LHCN-M2 (cell line): ENCODE measurements around the gene SCAF1. TPM values are rescaled to one million over a fixed set of nuclear protein-coding genes. Genes with fewer than 3 reads are reported as not detected.

Source experiments
- DNase-seq: peaks from one replicate; pipeline ENCODE4 v3.0.0-alpha.2; 2012; ENCODE audit warnings: low read depth
- total RNA-seq: library from RNA; depleted of rRNA; stranded (reverse); fragments of >200 nt; gene quantifications from 2 replicates; pipeline ENCODE4 v1.2.3, GENCODE V29; 2014

Gene SCAF1
- total RNA-seq, 1 experiment from 2014 or later: 23.9 TPM

DNA sequence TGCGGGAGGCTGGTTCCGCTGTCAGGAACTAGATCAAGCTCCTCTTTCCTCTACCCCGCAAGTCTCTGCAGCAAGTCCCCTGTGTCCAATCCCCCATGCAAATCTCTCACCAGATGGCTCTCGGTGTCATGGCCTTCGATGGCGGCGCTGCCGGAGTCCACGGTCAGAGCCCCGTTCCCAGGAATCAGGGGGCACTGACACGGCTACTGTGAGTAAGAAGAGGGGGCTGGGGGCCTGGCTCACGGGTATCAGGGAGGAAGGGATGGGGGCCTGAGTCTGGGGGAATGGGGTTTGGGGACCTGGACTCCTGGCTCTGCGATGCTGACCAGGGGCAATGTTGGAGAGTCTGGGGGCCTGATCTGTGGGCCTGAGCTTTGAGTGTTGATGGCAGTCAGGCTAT, 4.0 kb downstream of the SCAF1 start:
- no peak for DNase-seq

DNA sequence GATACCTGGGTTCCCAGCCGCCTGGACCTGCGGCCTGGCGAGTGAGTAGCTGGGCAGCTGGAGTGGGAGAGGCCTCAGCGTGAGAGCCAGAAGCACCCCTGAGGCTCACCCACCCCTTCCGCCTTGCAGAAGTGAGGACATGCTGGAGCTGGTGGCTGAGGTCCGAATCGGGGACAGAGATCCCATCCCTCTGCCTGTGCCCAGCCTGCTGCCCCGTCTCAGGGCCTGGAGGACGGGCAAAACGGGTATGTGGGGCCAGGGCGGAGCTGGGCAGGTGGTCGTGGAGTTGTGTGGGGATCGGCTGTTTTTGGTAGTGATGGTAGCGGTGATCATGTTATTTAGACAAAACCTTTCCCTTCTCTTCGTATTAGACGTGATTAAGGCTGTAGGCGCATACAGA, 4.6 kb downstream of the SCAF1 start:
- no peak for DNase-seq

DNA sequence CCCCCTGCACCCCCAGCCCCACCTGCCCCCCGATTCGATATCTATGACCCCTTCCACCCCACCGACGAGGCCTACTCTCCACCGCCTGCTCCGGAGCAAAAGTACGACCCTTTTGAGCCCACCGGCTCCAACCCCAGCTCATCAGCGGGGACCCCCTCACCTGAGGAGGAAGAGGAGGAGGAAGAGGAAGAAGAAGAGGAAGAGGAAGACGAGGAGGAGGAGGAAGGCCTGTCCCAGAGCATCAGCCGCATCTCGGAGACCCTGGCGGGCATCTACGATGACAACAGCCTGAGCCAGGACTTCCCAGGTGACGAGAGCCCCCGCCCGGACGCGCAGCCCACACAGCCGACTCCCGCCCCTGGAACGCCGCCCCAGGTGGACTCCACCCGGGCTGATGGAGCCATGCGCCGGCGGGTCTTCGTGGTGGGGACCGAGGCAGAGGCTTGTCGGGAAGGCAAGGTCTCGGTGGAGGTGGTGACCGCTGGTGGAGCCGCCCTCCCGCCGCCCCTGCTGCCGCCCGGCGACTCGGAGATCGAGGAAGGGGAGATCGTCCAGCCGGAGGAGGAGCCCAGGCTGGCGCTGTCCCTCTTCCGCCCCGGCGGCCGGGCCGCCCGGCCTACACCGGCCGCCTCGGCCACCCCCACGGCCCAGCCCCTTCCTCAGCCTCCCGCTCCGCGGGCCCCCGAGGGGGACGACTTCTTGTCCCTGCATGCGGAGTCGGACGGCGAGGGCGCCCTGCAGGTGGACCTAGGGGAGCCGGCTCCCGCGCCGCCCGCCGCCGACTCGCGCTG, 9.2 kb downstream of the SCAF1 start:
- no peak for DNase-seq

DNA sequence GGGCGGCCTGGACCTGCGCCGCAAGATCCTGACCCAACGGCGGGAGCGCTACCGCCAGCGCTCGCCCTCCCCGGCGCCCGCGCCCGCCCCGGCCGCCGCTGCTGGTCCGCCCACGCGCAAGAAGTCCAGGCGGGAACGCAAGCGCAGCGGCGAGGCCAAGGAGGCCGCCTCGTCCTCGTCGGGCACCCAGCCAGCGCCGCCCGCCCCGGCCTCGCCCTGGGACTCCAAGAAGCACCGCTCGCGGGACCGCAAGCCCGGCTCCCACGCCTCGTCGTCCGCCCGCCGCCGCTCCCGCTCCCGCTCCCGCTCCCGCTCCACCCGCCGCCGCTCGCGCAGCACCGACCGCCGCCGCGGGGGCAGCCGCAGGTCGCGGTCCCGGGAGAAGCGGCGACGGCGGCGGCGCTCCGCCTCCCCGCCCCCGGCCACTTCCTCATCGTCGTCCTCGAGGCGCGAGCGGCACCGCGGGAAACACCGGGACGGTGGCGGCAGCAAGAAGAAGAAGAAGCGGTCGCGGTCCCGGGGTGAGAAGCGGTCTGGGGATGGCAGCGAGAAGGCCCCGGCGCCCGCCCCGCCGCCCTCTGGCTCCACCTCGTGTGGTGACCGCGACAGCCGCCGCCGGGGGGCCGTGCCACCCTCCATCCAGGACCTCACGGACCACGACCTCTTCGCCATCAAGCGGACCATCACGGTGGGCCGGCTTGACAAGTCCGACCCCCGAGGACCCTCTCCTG, 10.0 kb downstream of the SCAF1 start:
- DNase-seq: no peak

DNA sequence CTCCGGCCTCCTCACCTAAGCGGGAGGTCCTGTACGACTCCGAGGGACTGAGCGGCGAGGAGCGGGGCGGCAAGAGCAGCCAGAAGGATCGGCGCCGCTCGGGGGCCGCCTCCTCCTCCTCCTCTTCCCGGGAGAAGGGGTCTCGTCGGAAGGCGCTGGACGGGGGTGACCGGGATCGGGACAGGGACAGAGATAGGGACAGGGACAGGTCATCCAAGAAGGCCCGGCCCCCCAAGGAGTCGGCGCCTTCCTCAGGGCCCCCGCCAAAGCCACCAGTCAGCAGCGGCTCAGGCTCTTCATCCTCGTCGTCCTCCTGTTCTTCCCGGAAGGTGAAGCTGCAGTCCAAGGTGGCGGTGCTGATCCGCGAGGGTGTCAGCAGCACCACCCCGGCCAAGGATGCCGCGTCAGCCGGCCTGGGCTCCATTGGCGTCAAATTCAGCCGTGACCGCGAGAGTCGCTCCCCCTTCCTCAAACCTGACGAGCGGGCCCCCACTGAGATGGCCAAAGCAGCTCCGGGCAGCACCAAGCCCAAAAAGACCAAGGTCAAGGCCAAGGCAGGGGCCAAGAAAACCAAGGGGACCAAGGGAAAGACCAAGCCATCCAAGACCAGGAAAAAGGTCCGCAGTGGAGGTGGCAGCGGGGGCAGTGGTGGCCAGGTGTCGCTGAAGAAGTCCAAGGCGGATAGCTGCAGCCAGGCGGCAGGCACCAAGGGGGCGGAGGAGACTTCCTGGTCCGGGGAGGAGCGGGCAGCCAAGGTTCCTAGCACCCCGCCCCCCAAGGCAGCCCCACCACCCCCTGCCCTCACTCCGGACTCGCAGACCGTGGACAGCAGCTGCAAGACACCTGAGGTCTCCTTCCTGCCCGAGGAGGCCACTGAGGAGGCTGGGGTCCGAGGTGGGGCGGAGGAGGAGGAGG, 10.8 kb downstream of the SCAF1 start:
- no peak for DNase-seq

DNA sequence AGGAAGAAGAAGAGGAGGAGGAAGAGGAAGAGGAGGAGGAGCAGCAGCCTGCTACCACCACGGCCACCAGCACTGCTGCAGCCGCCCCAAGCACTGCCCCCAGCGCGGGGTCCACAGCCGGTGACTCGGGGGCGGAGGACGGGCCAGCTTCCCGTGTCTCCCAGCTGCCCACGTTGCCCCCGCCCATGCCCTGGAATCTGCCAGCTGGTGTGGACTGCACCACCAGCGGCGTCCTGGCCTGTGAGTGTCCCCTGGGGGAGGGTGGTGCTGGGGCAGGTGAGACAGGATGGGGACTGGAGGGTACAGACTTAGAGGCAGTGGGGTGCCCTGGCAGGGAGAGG, 11.4 kb downstream of the SCAF1 start:
- no peak for DNase-seq

DNA sequence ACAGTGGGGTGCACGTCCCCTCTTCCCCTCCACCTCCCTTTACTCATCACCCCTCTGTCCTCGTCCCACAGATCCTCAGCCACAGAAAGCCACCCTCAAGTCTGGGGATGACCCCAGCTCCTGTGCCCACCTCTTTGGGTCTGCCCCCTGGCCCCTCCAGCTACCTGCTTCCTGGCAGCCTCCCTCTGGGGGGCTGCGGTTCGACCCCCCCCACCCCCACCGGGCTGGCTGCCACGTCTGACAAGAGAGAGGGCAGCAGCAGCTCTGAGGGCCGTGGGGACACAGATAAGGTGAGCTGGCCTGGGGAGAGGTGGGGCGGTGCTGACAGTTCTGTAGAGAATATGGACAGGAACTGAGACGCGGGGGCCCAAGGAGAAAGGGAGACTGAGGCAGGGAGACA, 12.6 kb downstream of the SCAF1 start:
- DNase-seq: no peak

DNA sequence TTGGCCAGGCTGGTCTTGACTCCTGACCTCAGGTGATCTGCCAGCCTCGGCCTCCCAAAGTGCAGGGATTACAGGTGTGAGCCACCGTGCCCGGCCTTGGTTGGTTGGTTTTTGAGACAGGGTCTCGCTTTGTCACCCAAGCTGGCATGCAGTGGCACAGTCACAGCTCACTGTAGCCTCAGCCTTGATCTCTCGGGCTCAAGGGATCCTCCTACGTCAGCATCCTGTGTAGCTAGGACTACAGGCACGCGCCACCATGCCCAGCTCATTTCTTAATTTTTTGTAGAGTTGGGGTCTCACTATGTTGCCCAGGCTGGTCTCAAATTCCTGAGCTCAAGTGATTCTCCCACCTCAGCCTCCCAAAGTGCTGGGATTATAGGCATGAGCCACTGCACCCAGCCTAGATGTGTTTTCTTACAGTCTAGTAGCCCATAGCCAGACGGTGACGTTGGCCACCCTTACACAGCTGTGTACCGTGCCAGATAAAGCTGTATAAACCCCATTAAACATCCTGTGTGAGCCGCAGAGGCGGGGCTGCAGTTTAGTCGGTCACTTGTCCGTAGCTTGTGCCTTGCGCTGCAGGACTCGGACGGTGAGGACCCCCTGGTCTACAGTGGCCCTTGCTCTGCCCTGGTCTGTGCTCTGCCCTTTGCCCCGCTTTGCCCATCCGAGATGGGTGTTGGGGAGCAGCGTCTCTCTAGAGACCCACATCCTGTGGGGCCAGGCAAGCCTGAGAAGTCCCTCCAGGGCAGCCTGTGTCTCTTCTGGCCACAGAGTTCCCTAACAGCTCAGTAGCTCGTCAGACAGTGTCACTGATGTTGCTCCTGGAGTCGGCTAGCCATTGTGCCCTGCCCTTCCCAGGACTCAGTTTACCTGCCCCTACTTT, 13.8 kb downstream of the SCAF1 start:
- no peak for DNase-seq

DNA sequence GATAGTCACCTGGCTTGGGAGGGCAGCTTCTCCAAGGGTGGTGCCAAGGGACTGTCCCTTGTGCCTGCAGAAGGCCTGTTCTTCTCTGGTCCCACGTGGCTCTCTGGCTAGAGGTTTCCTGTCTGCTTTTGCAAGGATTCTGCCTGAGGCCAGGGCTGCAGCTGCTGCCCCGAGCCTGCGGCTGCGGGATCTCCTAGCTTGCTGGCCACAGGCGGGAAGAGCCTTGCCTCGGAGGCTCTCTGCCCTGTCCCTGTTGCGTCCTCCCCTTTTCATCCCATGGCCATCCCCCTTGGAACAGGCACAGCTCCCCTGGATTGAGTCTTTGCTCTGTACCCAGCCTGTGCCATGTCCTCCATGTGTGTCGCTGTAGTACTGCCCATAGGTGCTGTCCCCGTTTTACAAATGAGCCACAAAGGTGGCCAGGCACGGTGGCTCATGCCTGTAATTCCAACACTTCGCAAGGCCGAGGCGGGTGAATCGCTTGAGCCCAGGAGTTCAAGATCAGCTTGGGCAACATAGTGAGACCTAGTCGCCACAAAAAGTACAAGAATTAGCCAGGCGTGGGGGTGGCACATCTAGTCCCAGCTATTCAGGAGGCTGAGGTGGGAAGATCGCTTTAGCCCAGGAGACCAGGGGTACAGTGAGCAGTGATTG, 14.6 kb downstream of the SCAF1 start:
- no peak for DNase-seq

DNA sequence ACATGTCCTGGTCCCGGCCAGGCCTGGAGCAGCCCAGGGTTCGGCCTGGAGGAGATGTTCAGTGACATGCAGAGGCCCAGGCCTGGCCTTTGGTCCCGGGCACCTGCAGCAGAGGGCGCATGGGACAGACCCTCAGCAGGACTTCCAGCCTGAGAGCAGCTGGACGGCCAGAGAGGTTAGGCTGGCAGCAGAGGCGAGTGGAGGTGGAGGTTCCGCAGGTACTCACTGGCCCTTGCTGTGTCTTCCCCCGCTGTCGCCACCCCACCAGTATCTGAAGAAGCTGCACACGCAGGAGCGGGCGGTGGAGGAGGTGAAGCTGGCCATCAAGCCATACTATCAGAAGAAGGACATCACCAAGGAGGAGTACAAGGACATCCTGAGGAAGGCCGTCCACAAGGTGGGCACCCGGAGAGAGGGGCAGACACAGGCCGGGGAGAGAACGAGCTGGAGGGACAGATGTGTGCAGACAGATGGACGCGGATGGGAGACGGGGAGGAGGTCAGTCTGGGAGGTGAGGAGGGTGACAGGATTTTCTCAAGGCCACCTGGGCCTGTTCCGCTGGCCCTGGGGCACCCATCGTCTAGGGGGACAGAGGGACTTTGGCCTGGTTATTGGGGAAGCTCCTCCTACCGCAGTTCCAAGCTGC, 15.6 kb downstream of the SCAF1 start:
- no peak for DNase-seq

DNA sequence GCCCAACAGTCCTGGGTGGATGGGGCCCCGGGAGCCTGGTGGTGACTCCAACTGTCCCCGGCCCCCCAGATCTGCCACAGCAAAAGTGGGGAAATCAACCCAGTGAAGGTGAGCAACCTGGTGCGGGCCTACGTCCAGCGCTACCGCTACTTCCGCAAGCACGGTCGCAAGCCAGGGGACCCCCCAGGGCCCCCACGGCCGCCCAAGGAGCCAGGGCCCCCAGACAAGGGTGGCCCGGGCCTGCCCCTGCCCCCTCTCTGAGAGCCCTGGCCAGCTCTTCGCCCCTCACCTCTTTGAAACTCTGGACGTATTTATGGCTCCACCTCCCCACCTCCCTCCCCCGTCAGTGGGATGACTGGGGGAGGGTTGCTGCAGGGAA, 16.1 kb downstream of the SCAF1 start:
- DNase-seq: no peak

DNA sequence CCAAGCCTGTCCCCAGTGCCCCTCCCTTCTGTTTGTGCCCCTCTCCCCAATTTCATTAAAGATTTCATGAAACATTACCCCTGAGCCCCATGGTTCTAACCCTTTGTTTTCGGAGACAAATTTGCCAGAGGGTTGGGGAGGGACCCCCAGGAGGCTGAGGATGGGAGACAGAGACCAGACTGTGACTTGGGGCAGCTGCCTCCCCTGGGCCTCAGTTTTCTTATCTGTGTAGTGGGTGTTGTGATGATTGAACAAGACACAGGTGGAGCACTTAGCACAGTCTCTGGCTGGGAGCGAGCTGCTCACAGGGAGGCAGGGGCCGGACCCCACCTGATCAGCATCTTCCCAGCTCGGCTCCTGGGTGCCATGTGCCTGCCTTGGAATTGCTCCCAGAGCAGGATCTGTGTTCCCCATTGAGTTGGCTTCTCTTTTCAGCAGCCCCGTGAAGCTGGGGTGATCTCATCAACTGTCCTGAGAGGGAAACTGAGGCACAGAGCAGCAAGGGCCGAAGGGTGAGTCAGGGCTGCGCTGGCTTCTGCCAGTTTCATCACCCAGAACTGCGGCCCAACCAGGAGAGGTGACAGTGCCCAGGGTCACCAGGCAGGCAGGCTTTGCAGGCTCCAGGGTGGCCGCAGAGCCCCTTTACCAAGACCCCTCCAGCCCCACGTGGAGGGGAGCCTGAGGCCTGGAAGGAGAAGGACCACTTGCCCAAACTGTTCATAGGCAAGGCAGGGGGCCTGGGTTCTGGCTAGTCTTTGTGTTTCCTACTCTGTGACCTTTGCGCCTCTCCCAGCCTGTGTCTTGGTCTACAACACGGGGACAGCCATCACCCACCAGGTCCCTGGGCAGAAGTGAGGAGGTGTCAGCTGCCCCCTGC, 16.8 kb downstream of the SCAF1 start:
- no peak for DNase-seq

DNA sequence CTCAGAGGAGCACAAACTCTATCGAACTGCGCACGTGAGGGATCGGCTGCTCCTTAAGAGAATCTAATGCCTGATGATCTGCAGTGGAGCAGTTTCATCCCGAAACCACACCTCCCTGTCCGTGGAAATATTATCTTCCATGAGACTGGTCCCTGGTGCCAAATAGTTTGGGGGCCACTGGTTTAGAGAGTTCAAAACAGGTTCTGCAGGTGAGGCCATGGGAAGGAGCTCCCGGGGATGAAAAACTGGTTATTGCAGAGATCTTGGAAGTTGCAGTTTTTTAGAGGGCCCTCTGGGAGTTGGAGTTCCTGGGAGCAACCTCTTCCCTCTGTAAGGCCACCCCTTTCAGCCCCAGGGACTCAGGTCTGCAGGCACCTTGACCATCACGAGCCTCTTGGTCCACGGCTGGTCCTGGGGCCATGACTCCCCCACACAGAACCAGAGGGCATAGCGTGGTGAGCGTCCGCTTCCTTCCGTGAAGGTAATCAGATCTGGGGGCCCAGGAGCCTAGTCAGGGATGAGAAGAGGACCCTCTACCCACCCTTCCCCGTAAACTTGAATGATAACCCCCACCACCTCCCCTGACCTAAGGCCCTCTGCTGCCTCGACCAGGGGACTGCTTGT, 18.4 kb downstream of the SCAF1 start:
- DNase-seq: no peak

DNA sequence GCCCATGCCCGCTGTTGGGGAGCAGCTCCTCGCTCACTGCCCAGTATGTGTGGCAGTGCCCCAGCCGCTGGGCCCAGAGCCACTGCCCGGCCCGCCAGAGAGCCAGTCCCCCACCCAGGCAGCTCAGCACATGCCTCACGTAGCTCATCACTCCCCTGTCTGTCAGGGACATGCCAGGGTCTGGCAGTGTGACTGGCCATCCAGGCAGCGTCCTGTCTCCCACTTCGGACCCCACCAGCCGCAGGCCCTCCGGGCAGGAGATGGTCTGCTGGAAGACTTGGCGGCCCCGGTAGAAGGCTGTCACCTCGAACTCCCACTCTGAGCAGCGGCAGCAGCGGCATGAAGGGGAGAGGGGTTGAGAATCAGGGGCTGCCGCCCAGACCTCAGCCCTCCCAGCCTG, 20.0 kb downstream of the SCAF1 start:
- DNase-seq: no peak

DNA sequence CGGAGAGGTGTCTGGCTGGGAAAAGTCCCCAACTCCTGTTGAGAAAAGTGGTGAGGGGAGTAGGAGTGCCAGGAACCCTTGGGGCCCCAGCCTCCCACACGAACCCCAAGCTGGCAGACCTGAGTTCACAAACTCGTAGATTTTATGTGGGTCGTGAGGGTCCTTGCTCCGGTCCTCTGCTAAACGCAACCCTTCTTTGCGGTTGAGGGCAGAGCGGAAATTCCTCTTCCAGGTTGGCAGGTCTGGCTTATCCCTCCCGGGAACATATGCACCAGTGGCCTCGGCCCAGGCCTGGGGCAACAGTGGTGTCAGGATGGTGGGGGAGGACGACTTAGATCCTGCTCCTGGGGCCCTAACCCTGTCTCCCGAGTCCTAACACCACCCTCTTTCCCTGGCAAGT, 21.2 kb downstream of the SCAF1 start:
- DNase-seq: no peak

DNA sequence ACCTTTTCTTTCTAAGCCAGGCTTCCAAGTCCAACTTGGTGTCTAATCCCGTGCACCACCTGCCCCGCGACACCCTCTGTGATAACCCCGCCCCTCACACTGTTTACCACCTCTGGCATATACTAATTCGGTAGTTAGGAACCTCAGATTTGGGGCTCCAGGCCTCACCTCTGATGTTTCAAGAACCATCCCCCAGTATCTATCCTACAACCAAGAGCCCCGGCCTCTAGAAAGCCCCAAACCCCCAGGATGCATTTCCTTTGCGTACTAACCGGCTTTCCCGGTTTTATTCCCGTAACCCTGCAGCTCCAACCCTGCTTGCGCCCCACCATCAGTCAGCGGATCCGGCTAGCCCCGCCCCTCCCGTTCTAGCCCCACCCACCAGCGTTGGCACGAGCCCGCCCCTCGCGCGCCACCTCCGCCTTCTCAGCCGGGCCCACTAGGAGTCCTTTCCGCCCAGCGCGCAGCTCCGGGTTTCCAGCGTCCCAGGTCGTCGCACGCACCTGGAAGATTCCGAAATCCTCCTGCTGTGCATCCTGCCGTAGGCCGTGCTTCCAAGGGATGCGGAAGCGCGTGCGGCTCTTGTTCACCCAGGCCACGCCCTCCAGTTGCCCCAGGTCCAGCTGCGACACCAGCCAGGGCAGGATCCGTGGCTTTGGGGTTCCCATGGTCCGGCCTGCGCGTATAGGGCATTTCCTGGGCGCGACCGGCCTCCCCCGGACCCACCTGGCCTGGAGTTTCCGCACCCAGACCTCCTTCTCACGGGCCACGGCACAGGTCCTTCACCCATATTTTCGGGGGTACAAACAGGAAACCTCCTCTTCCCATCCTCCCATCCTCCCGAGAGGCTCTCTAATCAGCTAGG, 22.4 kb downstream of the SCAF1 start:
- DNase-seq: peak; percentile 74

DNA sequence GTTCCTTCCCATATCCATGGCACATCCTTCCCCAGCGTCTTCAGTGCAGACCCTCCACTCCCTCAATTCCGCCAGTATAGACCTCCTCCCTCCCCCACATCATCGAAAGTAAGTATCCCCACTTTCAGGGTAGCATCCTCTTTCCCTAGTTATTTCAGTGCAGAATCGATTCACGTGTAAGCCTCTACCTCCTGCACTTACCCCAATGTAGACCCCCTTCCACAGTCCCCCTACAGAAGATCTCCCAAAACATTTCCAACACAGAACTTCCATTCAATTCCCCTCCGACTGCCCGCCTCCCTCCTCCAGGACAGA, 23.0 kb downstream of the SCAF1 start:
- DNase-seq: no peak
